PC-3 (cell line): Measurements from ENCODE around the gene IQGAP1. TPM values are rescaled to one million over a fixed set of nuclear protein-coding genes. Genes with fewer than 3 reads are reported as not detected.

ENCODE experiments used
- ATAC-seq: fragments of 200-7000 bp; cut with Tn5 transposase; 2 replicates; pipeline ENCODE4 v1.9.1; 2020; ENCODE audit warnings: mild to moderate bottlenecking, moderate library complexity
- BruUV-seq: library from RNA; stranded (reverse); fragments of 400-500 nt; replicated peaks from 2 replicates; lab custom pipeline; 2021; lab: Mats Ljungman, UMichigan
- CTCF ChIA-PET: fragments of 300-600 bp; sonication (Branson Sonifier 250); formaldehyde crosslinking; loops from one replicate; lab custom pipeline; 2022; ENCODE audit warnings: antibody characterized with exemption; lab: Charles Lee
- POLR2A ChIA-PET: fragments of 300-600 bp; sonication (Branson Sonifier 250); formaldehyde crosslinking; loops from one replicate; lab custom pipeline; 2022; ENCODE audit warnings: antibody characterized with exemption; ENCODE audit not compliant: unreplicated experiment; lab: Charles Lee
- DNase-seq: peaks from one replicate; pipeline ENCODE4 v3.0.0-alpha.2; 2015
- H2AFZ ChIP-seq: fragments of 300-600 bp; sonication (generic); 2 replicates; pipeline ENCODE4 v1.6.0; 2016; ENCODE audit warnings: antibody characterized with exemption, low read length
- H3F3A ChIP-seq: fragments of 300-600 bp; sonication (generic); one replicate; pipeline ENCODE4 v1.6.0; 2017; ENCODE audit warnings: antibody characterized with exemption, low read length, control low read depth, mild to moderate bottlenecking; ENCODE audit not compliant: unreplicated experiment
- H3K27ac ChIP-seq: fragments of 300-600 bp; sonication (generic); 2 replicates; pipeline ENCODE4 v1.5.1; 2016; ENCODE audit warnings: mild to moderate bottlenecking, low read length
- H3K27me3 ChIP-seq: fragments of 300-600 bp; sonication (generic); 2 replicates; pipeline ENCODE4 v1.6.1; 2016; ENCODE audit warnings: low read length, mixed read lengths
- H3K36me3 ChIP-seq: fragments of 300-600 bp; sonication (generic); 2 replicates; pipeline ENCODE4 v1.6.1; 2016; ENCODE audit warnings: low read depth, mixed run types, low read length, mixed read lengths
- H3K4me1 ChIP-seq: fragments of 300-600 bp; sonication (generic); 2 replicates; pipeline ENCODE4 v1.5.1; 2016; ENCODE audit warnings: low read length; ENCODE audit not compliant: insufficient read depth
- H3K4me2 ChIP-seq: fragments of 300-600 bp; sonication (generic); 2 replicates; pipeline ENCODE4 v1.6.0; 2016; ENCODE audit warnings: low read length
- H3K4me3 ChIP-seq: fragments of 300-600 bp; sonication (generic); 2 replicates; pipeline ENCODE4 v1.5.1; 2016; ENCODE audit warnings: mild to moderate bottlenecking, low read length, mixed read lengths
- H3K79me2 ChIP-seq: fragments of 300-600 bp; sonication (generic); 2 replicates; pipeline ENCODE4 v1.6.1; 2017; ENCODE audit warnings: low read length, mixed read lengths
- H3K9ac ChIP-seq: fragments of 300-600 bp; sonication (generic); 2 replicates; pipeline ENCODE4 v1.6.0; 2016; ENCODE audit warnings: mild to moderate bottlenecking, low read length
- H3K9me2 ChIP-seq: fragments of 300-600 bp; sonication (generic); replicated peaks from 2 replicates; pipeline ENCODE4 v1.6.1; 2016; ENCODE audit warnings: mixed run types, low read length, mixed read lengths
- H3K9me3 ChIP-seq: fragments of 300-600 bp; sonication (generic); 2 replicates; pipeline ENCODE4 v1.6.1; 2016; ENCODE audit warnings: low read length, mixed read lengths
- H4K20me1 ChIP-seq: fragments of 300-600 bp; sonication (generic); 2 replicates; pipeline ENCODE4 v1.6.1; 2016; ENCODE audit warnings: low read length, mixed read lengths
- EZH2 ChIP-seq: fragments of 300-600 bp; sonication (generic); IDR thresholded peaks from one replicate; pipeline ENCODE4 v1.6.1; 2017; ENCODE audit warnings: antibody characterized with exemption, mild to moderate bottlenecking, low read length; ENCODE audit not compliant: unreplicated experiment
- EZH2phosphoT487 ChIP-seq: fragments of 300-600 bp; sonication (generic); IDR thresholded peaks from 2 replicates; pipeline ENCODE4 v1.6.1; 2018; ENCODE audit warnings: mild to moderate bottlenecking, antibody characterized with exemption, low read length, borderline replicate concordance
- intact Hi-C: fragments of 100-400 bp; cut with micrococcal nuclease; formaldehyde crosslinking; loops from 2 replicates; pipeline ENCODE4 v1.9.0; 2023
- total RNA-seq: library from RNA; depleted of rRNA; stranded (reverse); fragments of >200 nt; gene quantifications from 2 replicates; pipeline ENCODE4 v1.2.3, GENCODE V29; 2014
- TF ChIP-seq, protein P1 (sequence below): fragments of 300-600 bp; sonication (generic); conservative IDR thresholded peaks from 2 replicates; pipeline ENCODE4 v1.5.1; 2017; ENCODE audit warnings: antibody characterized with exemption, low read depth, mild to moderate bottlenecking, low read length

The IQGAP1 gene
- total RNA-seq, 1 experiment from 2014 or later, result 139 TPM

- peaks cover 67% of the 10 kb centered on the region for H3K79me2 ChIP-seq
- H3K27ac ChIP-seq, result no peak overlapping the region
- H3K4me3 ChIP-seq, result no peak overlapping the region
- no peak overlapping the region for H3K9ac ChIP-seq
- POLR2A ChIA-PET, result no interaction called here
- no peaks in the 10 kb centered on the region for H3K9me2 ChIP-seq
- no peak overlapping the region for H3K4me2 ChIP-seq
- no peak for ATAC-seq
- BruUV-seq, result no TSS peak
- DNase-seq, result no peak
- H3K36me3 ChIP-seq, result no peaks in the 10 kb centered on the region
- H3K4me1 ChIP-seq, result peaks cover 9% of the 10 kb centered on the region
- no peaks in the 10 kb centered on the region for H4K20me1 ChIP-seq
- CTCF ChIA-PET, result no interaction called here
- H3K9me3 ChIP-seq, result no peaks in the 10 kb centered on the region
- H3K27me3 ChIP-seq, result no peaks in the 10 kb centered on the region
- intact Hi-C loops, result no loop called here
- TF ChIP-seq EZH2phosphoT487, result no peak
- TF ChIP-seq, protein P1, sequence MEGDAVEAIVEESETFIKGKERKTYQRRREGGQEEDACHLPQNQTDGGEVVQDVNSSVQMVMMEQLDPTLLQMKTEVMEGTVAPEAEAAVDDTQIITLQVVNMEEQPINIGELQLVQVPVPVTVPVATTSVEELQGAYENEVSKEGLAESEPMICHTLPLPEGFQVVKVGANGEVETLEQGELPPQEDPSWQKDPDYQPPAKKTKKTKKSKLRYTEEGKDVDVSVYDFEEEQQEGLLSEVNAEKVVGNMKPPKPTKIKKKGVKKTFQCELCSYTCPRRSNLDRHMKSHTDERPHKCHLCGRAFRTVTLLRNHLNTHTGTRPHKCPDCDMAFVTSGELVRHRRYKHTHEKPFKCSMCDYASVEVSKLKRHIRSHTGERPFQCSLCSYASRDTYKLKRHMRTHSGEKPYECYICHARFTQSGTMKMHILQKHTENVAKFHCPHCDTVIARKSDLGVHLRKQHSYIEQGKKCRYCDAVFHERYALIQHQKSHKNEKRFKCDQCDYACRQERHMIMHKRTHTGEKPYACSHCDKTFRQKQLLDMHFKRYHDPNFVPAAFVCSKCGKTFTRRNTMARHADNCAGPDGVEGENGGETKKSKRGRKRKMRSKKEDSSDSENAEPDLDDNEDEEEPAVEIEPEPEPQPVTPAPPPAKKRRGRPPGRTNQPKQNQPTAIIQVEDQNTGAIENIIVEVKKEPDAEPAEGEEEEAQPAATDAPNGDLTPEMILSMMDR, result no peak
- H2AFZ ChIP-seq, result no peak overlapping the region
- no peaks in the 10 kb centered on the region for H3F3A ChIP-seq
These were observed 147.2 kb downstream of the IQGAP1 start for GRCh38 chr15:90535254-90535653.

DNA sequence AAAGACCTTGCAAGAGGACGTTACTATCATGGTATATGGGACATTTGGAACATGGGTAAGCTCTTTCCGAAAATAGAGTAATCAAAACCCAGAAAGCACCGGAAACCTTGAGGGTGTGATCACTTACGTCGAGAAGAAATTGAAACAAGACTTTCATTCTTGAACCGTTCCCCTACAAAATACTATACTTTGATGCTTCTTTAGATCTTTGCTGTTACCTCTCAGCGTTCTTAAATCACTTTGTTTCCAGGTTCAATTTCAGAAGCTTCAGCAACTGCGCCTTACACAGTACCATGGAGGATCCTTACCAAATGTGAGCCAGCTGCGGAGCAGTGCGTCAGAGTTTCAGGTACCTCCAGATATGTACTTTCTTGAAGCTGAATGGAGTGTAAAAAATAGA lies 151.7 kb downstream of the IQGAP1 start:
- intact Hi-C loops, result no loop called here
- H3K4me1 ChIP-seq, result no peaks in the 10 kb centered on the region
- TF ChIP-seq EZH2phosphoT487 (no peak), EZH2 (no peak)
- TF ChIP-seq, protein P1, result no peak
- no peaks in the 10 kb centered on the region for H3K9me3 ChIP-seq
- no TSS peak for BruUV-seq
- no peaks in the 10 kb centered on the region for H4K20me1 ChIP-seq
- peaks cover 28% of the 10 kb centered on the region for H3K79me2 ChIP-seq
- CTCF ChIA-PET, result no interaction called here
- POLR2A ChIA-PET, result interaction anchor here (0.6 kb wide), 1 partner anchor 829 kb away, joined by 4 read pairs; no protein-coding TSS in a partner anchor
- no peaks in the 10 kb centered on the region for H3K9me2 ChIP-seq
- no peaks in the 10 kb centered on the region for H3K27me3 ChIP-seq
- no peak overlapping the region for H3K4me3 ChIP-seq
- ATAC-seq (no peak), DNase-seq (no peak)
- no peak overlapping the region for H3K9ac ChIP-seq
- no peak overlapping the region for H2AFZ ChIP-seq
- H3K27ac ChIP-seq, result no peak overlapping the region
- no peak overlapping the region for H3K4me2 ChIP-seq
- H3F3A ChIP-seq, result no peaks in the 10 kb centered on the region
- H3K36me3 ChIP-seq, result no peaks in the 10 kb centered on the region

GRCh38 chr15:90540768-90541167 lies 152.7 kb downstream of the IQGAP1 start:
- ATAC-seq (no peak), DNase-seq (no peak)
- H3K4me1 ChIP-seq, result no peaks in the 10 kb centered on the region
- H3K36me3 ChIP-seq, result no peaks in the 10 kb centered on the region
- H3K4me3 ChIP-seq, result no peak overlapping the region
- no peaks in the 10 kb centered on the region for H3K9me3 ChIP-seq
- CTCF ChIA-PET, result no interaction called here
- BruUV-seq, result no TSS peak
- H3K4me2 ChIP-seq, result no peak overlapping the region
- peaks cover 20% of the 10 kb centered on the region for H3K79me2 ChIP-seq
- no peaks in the 10 kb centered on the region for H3F3A ChIP-seq
- H3K27me3 ChIP-seq, result no peaks in the 10 kb centered on the region
- H2AFZ ChIP-seq, result no peak overlapping the region
- H3K27ac ChIP-seq, result no peak overlapping the region
- H4K20me1 ChIP-seq, result no peaks in the 10 kb centered on the region
- no peaks in the 10 kb centered on the region for H3K9me2 ChIP-seq
- POLR2A ChIA-PET, result no interaction called here
- no peak overlapping the region for H3K9ac ChIP-seq
- intact Hi-C loops, result no loop called here
- TF ChIP-seq EZH2, result no peak
- TF ChIP-seq, protein P1, result no peak
